NT2/D1 (cell line): ENCODE results near the gene CLMP.

Experiments
- SUZ12 ChIP-seq: IDR thresholded peaks from 2 replicates; pipeline ENCODE4 v1.6.1; 2011; ENCODE audit not compliant: insufficient read length, insufficient read depth; ENCODE audit errors: extremely low read depth
- ZNF274 ChIP-seq: IDR thresholded peaks from 2 replicates; pipeline ENCODE4 v1.6.1; 2011; ENCODE audit warnings: mild to moderate bottlenecking, low read depth, low read length

- TF ChIP-seq ZNF274 = no peak
- TF ChIP-seq SUZ12 = no peak
Observed at GRCh38 chr11:123073343-123074057, 121.5 kb downstream of the CLMP start.
